Activated CD4-positive, alpha-beta memory T cell treated with anti-CD3 and anti-CD28 coated beads, Interleukin-2, amount 10 ng/mL, durations not matched to agents 7 days and 5 days (primary cell): ENCODE measurements around the gene SUN3. TPM values are rescaled to one million over a fixed set of nuclear protein-coding genes. Genes with fewer than 3 reads are reported as not detected.

Experiments
- CTCF ChIA-PET: fragments of 350-600 bp; sonication (Branson Sonifier 250); formaldehyde crosslinking; loops from one replicate; lab custom pipeline; 2021; ENCODE audit warnings: antibody characterized with exemption, inconsistent platforms; lab: Charles Lee
- POLR2A ChIA-PET: fragments of 350-600 bp; sonication (Branson Sonifier 250); formaldehyde crosslinking; loops from one replicate; lab custom pipeline; 2021; ENCODE audit warnings: antibody characterized with exemption; lab: Charles Lee
- DNase-seq: peaks from one replicate; pipeline ENCODE4 v3.0.0-alpha.2; 2020
- H3K27ac Mint-ChIP-seq: one replicate; pipeline ENCODE4 v1.8.0; 2021; ENCODE audit warnings: mild to moderate bottlenecking, mixed read lengths
- H3K27me3 Mint-ChIP-seq: one replicate; pipeline ENCODE4 v1.8.0; 2021; ENCODE audit warnings: mixed read lengths
- H3K36me3 Mint-ChIP-seq: one replicate; pipeline ENCODE4 v1.8.0; 2021; ENCODE audit warnings: low read depth, mixed read lengths
- H3K4me1 Mint-ChIP-seq: one replicate; pipeline ENCODE4 v1.8.0; 2021; ENCODE audit warnings: mixed read lengths
- H3K4me3 Mint-ChIP-seq: one replicate; pipeline ENCODE4 v1.8.0; 2021; ENCODE audit warnings: mild to moderate bottlenecking, mixed read lengths
- H3K9me3 Mint-ChIP-seq: one replicate; pipeline ENCODE4 v1.8.0; 2021; ENCODE audit warnings: mixed read lengths
- total RNA-seq, 2 experiments: library from RNA; stranded (reverse); gene quantifications; one replicate each; pipeline ENCODE4 v1.2.3, GENCODE V29; 2021

The SUN3 gene
- total RNA-seq, 2 experiments from 2014 or later = not detected

DNA sequence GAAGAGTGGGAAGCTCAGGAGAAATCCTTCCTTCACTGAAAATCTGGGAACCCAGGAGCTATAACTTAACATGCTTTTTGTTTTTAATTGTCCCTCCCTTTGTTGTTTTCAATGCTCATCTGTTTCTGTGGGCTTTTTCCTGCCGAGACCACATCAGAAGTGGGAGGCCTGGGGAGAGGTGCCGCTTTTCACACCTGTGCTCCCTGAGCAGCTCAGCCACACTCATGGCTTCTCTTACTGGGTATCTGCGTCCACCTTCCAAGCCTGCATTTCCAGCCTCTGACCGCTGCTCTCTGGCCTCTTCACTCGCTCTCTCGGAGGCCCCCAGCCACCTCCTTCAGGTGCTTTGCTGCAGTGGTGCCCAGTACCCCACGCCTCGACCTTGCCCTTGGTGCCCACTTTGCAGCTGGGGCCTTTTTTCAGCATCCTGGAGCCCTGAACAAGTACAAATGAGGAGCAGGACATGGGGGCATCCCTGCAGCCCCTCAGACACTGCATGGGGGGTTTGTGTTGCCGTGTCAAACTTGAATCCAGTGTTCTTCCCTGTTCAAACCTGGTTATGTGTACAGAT is 16.4 kb upstream of the SUN3 start:
- Mint-ChIP-seq H3K4me1 (peaks cover 31% of the 10 kb centered on the region), H3K4me3 (no peak overlapping the region), H3K36me3 (no peaks in the 10 kb centered on the region), H3K27ac (no peak overlapping the region), H3K27me3 (no peaks in the 10 kb centered on the region), H3K9me3 (no peaks in the 10 kb centered on the region)
- DNase-seq = no peak
- ChIA-PET POLR2A (no interaction called here), CTCF (no interaction called here)

DNA sequence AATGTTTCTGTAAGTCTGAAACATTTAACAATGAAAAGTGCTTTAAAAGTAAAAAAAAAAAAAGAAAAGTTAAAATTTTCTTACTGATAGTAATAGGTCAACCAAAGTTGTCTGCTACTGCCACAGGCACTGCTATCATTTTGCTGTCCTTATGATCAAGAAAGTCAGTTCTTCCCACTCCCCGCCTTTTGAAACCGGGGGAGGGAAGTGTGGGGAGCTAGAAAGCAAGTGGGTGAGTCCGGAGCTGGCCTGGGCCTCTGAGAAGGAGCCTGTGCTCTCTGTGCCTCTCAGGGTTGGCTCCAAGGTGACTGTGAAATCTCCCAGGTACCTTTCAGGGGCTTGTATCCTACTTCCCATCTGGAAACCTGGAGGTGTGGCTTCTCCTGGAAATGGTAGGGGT is 13.7 kb upstream of the SUN3 start:
- CTCF ChIA-PET = no interaction called here
- Mint-ChIP-seq H3K27me3 (peaks cover 12% of the 10 kb centered on the region), H3K4me3 (no peak overlapping the region), H3K9me3 (no peaks in the 10 kb centered on the region), H3K27ac (no peak overlapping the region), H3K4me1 (peaks cover 31% of the 10 kb centered on the region), H3K36me3 (no peaks in the 10 kb centered on the region)
- DNase-seq = no peak
- POLR2A ChIA-PET = interaction anchor here (1.6 kb wide), 1 partner anchor 46 kb away, joined by 4 read pairs; the partner anchor contains the start of gene UPP1

DNA sequence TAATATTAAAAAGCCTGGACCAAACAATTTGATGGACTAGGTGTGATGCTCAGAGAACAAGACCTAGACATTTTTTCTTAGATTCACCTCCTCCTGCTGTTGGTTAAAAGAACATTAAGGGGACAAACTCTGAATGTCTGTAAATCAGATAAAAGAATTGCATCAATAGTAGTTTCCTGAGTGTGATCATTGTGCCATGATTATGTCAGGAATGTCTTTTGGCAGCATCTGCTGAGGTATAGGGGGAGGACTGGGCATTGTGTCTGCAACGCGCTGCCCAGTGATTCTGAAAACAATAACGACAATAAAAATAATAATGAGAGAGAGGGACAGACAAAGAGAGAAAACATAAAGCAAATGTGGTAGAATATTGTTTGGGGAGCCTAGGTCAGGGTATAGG is 13.3 kb upstream of the SUN3 start:
- H3K36me3 Mint-ChIP-seq = no peaks in the 10 kb centered on the region
- no peaks in the 10 kb centered on the region for H3K9me3 Mint-ChIP-seq
- no peak for DNase-seq
- H3K4me3 Mint-ChIP-seq = no peak overlapping the region
- CTCF ChIA-PET = interaction anchor here (1.1 kb wide), 1 partner anchor 50 kb away, joined by 3 read pairs; no protein-coding TSS in a partner anchor
- peaks cover 31% of the 10 kb centered on the region for H3K4me1 Mint-ChIP-seq
- peaks cover 16% of the 10 kb centered on the region for H3K27me3 Mint-ChIP-seq
- no peak overlapping the region for H3K27ac Mint-ChIP-seq
- POLR2A ChIA-PET = interaction anchor here (1.6 kb wide), 1 partner anchor 47 kb away, joined by 4 read pairs; the partner anchor contains the start of gene UPP1

DNA sequence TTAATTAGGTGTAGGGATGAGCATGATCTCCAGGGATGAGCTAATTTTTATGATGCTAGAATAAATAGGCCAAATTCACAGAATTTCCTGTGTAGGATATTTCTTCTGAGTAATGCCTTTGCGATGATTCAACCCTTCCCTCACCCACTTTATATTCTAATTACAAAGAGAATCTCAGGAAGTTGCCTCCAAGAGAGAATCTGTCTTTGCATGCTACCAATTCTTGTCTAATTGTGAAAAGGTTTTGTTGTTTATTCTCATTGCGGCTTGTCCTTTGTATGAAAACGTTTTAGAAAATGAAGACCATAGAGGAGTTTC is 12.7 kb upstream of the SUN3 start:
- H3K9me3 Mint-ChIP-seq = no peaks in the 10 kb centered on the region
- no peak overlapping the region for H3K4me3 Mint-ChIP-seq
- CTCF ChIA-PET = interaction anchor here (1.1 kb wide), 1 partner anchor 50 kb away, joined by 3 read pairs; no protein-coding TSS in a partner anchor
- peaks cover 28% of the 10 kb centered on the region for H3K4me1 Mint-ChIP-seq
- no peak for DNase-seq
- H3K27me3 Mint-ChIP-seq = peaks cover 22% of the 10 kb centered on the region
- no peaks in the 10 kb centered on the region for H3K36me3 Mint-ChIP-seq
- POLR2A ChIA-PET = interaction anchor here (1.2 to 2.0 kb wide), 2 partner anchors 42 to 47 kb away, joined by 4 read pairs; partner anchors contain the start of gene UPP1
- no peak overlapping the region for H3K27ac Mint-ChIP-seq

DNA sequence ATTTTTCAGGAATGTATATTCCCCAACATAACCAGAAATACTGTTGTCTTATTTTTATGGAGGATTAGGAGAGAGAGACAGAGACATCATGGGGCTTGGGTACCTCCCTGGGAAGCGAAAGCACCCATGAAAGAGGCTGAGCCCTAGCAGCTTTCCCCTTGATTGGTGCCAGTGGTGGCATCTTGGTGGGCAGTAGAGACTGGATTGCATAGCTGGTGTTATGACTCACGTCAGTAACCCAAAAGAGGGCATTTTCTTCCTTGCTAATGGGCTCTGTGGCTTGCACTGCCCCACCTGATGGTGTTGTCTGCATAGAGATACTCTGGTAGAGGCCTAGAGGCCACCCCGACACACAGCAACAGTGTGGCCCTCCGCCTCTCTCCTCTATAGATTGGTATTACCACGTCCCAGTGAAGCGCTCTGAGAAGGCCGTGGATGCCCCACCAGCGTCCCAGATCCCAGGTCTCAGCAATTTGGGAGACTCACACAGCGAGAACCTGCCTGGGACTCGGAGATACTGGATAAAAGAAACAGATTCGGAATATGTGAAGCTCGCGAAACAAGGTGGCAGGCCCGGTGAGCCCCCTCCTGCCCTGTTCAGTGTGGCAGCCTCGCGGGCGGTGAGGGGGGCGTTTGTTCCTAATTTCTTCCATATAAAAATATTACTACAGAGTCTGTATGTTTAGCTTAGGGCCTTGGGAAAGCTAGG is 12.2 kb upstream of the SUN3 start:
- ChIA-PET CTCF (interaction anchor here (1.1 kb wide), 1 partner anchor 49 kb away, joined by 3 read pairs; no protein-coding TSS in a partner anchor), POLR2A (interaction anchor here (1.2 to 2.0 kb wide), 2 partner anchors 42 to 47 kb away, joined by 4 read pairs; partner anchors contain the start of gene UPP1)
- peaks cover 27% of the 10 kb centered on the region for H3K4me1 Mint-ChIP-seq
- H3K4me3 Mint-ChIP-seq = no peak overlapping the region
- no peaks in the 10 kb centered on the region for H3K36me3 Mint-ChIP-seq
- DNase-seq = no peak
- H3K27me3 Mint-ChIP-seq = peaks cover 27% of the 10 kb centered on the region
- H3K9me3 Mint-ChIP-seq = no peaks in the 10 kb centered on the region
- no peak overlapping the region for H3K27ac Mint-ChIP-seq

DNA sequence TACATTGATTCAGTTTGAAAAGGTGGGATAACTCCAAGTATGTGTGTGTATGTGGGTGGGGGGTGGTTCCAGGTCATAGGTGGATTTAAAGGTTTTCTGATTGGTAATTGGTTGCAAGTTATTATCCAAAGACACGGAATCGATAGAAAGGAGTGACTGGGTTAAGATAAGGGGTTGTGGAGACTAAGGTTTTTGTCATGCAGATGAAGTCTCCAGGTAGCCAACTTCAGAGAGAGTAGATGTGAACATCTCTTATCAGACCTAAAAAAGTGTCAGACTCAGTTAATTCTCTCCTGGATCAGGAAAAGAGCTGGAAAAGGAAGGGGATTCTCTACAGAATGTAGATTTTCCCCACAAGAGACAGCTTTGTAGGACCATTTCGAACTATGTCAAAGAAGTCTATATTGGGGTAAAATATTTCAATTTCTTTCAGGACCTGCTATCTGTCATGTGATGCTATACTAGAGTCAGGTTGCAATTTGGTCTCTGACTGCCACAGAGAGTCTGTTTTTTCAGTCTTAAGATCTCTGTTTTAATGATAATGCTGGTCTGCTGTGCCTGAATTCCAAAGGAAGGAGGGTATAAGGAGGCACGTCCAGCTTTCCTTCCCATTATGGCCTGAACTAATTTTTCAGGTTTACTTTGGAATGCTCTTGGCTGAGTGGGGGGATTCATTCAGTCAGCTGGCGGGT is 10.1 kb upstream of the SUN3 start:
- Mint-ChIP-seq H3K27ac (no peak overlapping the region), H3K36me3 (no peaks in the 10 kb centered on the region), H3K9me3 (no peaks in the 10 kb centered on the region), H3K4me1 (peaks cover 29% of the 10 kb centered on the region), H3K4me3 (no peak overlapping the region), H3K27me3 (peaks cover 35% of the 10 kb centered on the region)
- DNase-seq = no peak
- CTCF ChIA-PET = interaction anchor here (1.9 kb wide), 1 partner anchor 71 kb away, joined by 7 read pairs; no protein-coding TSS in a partner anchor
- POLR2A ChIA-PET = interaction anchor here (1.2 kb wide), 2 partner anchors 45 to 50 kb away, joined by 4 to 8 read pairs; partner anchors contain the start of gene UPP1

DNA sequence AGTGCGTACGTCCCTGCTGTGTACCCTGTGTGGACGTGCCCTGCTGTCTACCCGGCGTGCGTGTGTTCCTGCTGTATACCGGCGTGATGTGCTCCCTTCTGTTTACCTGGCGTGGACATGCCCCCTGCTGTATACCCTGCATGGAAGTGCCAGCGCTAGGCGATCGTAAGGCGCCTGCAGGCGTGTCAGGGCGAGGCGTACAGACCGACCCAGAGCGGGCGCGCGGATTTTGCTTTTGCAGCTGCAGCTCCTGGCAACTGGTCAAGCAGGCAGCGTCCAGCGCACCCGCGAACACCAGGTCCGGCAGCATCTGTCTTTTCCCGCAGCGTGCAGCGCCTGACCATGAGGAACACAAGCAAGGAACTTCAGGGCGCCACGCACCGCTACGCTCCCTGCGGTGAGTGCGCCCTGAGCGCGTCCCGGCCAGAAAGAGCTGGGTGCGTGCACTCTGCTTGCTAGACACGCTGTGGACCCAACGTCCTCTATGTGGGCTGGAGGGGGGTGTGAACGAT is 7.1 kb upstream of the SUN3 start:
- DNase-seq = peak; percentile 19
- Mint-ChIP-seq H3K27ac (no peak overlapping the region), H3K27me3 (peaks cover 44% of the 10 kb centered on the region), H3K9me3 (no peaks in the 10 kb centered on the region), H3K4me3 (peak overlapping the region; percentile 70), H3K4me1 (peaks cover 13% of the 10 kb centered on the region), H3K36me3 (no peaks in the 10 kb centered on the region)
- POLR2A ChIA-PET = interaction anchor here (0.8 to 2.8 kb wide), 4 partner anchors 49 to 57 kb away, joined by 3 to 7 read pairs (median 4); partner anchors contain the start of gene UPP1
- CTCF ChIA-PET = interaction anchor here (0.6 kb wide), 1 partner anchor 74 kb away, joined by 3 read pairs; no protein-coding TSS in a partner anchor

DNA sequence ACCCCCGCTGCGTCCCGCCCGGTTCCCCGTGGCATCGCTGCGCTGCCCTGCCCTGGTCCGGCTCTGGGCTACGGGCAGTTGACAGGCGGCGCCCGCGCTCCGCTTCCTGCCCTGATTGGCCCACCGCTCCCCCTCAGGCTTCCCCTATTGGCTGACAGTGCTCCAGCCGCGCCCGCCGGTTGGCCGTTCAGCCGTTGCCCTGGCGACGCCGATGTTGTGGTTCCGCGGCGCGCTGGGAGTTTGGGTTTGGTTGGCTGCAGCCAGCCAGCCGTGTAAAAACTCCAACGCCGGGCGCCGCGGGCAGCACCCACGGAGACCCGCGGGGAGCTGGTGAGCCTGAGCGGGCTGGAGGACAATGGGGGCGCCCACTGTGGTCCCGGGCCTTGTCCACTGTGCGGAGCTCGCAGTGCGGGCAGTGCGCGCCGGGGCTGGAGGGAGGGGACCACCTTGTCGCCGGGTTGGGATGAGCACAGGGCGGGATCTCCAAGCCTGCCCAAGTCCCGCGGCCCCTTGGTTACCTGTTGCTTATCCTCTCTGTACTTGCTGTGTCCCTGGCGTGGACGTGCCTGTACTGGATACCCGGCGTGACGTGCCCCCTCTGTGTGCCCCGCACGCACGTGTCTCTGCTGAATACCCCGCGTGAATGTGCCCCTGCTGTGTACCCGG is 6.5 kb upstream of the SUN3 start, which contains the start of gene C7orf57:
TSS of gene C7orf57 (plus strand) at position 243 of the 666 bp plus-strand sequence. CDS start 766 bp downstream, outside the sequence.
- CTCF ChIA-PET = interaction anchor here (0.6 kb wide), 1 partner anchor 75 kb away, joined by 3 read pairs; no protein-coding TSS in a partner anchor
- Mint-ChIP-seq H3K9me3 (no peaks in the 10 kb centered on the region), H3K27me3 (peaks cover 45% of the 10 kb centered on the region), H3K4me1 (peaks cover 12% of the 10 kb centered on the region), H3K4me3 (peak within 1 kb of the TSS; percentile 70), H3K27ac (no peak within 1 kb of the TSS), H3K36me3 (no peaks in the 10 kb centered on the region)
- DNase-seq = peak; percentile 89
- POLR2A ChIA-PET = interaction anchor here (1.1 to 2.8 kb wide), 2 partner anchors 49 to 53 kb away, joined by 3 to 7 read pairs; partner anchors contain the start of gene UPP1

DNA sequence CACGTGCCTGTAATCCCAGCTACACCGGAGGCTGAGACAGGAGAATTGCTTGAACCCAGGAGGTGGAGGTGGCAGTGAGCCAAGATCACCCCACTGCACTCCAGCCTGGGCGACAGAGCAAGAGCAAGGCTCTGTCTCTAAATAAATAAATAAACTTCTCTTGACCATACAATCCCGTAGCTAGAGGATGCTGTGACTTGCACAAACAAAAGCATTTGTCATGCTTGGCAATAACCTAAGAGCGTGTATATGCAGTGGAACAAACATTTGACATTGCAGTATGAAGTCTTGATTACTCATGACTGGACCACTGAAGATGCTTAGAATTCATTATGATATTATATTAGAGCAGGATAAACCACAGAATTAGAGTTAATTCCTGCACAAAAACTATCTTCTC is 5.0 kb upstream of the SUN3 start:
- ChIA-PET POLR2A (interaction anchor here (2.8 kb wide), 1 partner anchor 55 kb away, joined by 7 read pairs; the partner anchor contains the start of gene UPP1), CTCF (no interaction called here)
- Mint-ChIP-seq H3K4me1 (peaks cover 12% of the 10 kb centered on the region), H3K27me3 (peaks cover 52% of the 10 kb centered on the region), H3K9me3 (no peaks in the 10 kb centered on the region), H3K36me3 (no peaks in the 10 kb centered on the region), H3K4me3 (no peak overlapping the region), H3K27ac (no peak overlapping the region)
- DNase-seq = no peak

DNA sequence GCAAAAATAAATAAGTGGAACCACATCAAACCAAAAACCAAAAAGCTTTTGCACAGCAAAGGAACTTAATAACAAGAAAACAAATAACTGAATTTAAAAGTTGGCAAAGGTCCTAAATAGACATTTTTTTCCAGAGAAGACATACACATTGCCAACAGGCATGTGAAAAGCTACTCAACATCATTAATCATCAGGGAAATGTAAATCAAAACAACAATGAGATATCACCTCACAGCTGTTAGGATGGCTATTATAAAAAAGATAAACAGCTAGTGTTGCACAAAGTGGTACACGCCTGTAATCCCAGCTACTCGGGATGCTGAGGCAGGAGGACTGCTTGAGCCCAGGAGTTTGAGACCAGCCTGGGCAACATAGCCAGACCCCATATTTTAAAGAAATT is 2.2 kb upstream of the SUN3 start:
- no peak overlapping the region for H3K27ac Mint-ChIP-seq
- H3K9me3 Mint-ChIP-seq = no peaks in the 10 kb centered on the region
- POLR2A ChIA-PET = no interaction called here
- peaks cover 40% of the 10 kb centered on the region for H3K27me3 Mint-ChIP-seq
- H3K4me1 Mint-ChIP-seq = peaks cover 9% of the 10 kb centered on the region
- no peak for DNase-seq
- H3K4me3 Mint-ChIP-seq = no peak overlapping the region
- CTCF ChIA-PET = no interaction called here
- no peaks in the 10 kb centered on the region for H3K36me3 Mint-ChIP-seq

DNA sequence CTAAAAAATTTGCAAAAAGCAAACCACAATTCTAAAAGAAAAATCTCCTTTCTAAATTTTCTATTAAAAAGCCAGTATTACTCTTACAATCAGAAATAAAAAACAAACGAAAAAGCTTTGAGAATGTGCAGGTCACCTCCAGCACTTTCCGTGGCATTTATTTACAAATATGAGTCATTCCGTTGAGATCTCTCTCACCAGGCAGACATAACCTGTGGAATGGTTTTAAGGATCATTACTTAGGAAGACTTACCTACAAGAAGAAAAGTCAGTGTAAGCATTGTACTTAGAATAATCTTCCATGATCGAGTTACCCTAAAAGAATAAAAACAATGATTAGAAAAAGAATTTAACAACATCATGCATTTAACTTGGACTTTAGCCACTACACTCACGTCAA is 3.3 kb downstream of the SUN3 start:
- Mint-ChIP-seq H3K27ac (no peak overlapping the region), H3K27me3 (peaks cover 43% of the 10 kb centered on the region), H3K36me3 (no peaks in the 10 kb centered on the region), H3K9me3 (peaks cover 5% of the 10 kb centered on the region), H3K4me1 (no peaks in the 10 kb centered on the region), H3K4me3 (no peak overlapping the region)
- no peak for DNase-seq
- ChIA-PET CTCF (no interaction called here), POLR2A (no interaction called here)

DNA sequence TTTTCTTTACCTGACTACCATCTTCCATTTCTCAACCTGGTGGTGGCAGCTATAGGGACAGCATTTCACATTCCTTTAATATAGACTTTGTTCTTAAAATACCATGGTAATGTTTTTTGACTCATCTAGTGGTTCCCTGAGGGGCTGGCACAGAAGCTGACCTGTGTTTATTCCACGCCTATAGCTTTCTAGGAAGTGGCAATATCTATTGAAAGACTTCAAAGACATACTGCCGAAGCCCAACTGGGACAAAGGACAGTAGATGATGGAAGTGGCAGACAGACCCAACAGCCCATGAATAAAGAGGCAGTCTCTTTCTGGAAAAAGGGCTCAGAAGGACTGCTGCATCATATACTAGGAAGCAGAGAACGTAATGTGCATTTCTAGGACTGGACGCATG is 11.2 kb downstream of the SUN3 start:
- Mint-ChIP-seq H3K9me3 (peaks cover 4% of the 10 kb centered on the region), H3K4me1 (no peaks in the 10 kb centered on the region), H3K27ac (no peak overlapping the region), H3K4me3 (no peak overlapping the region), H3K27me3 (peaks cover 36% of the 10 kb centered on the region), H3K36me3 (no peaks in the 10 kb centered on the region)
- ChIA-PET CTCF (no interaction called here), POLR2A (no interaction called here)
- DNase-seq = no peak
